Sigmoid colon (tissue), 4 donors: Measurements from ENCODE around the gene CD4.

ENCODE experiments used
- CTCF ChIP-seq, 4 experiments: fragments of 450-650 bp in 3 of 4; fragments of 200-600 bp in 1 of 4; IDR thresholded peaks; one replicate each; pipeline ENCODE4 v1.5.1; 2016 to 2019; ENCODE audit warnings: antibody characterized with exemption in 4 of 4, mild to moderate bottlenecking in 3 of 4, moderate library complexity in 2 of 4
- POLR2AphosphoS5 ChIP-seq, 4 donors: sonication (generic); formaldehyde crosslinking; IDR thresholded peaks; one replicate each; pipeline ENCODE4 v1.6.1; 2017; ENCODE audit warnings: antibody characterized with exemption in 4 of 4

- no peak for TF ChIP-seq CTCF (IDR thresholded peaks at IDR 0.05)
- TF ChIP-seq POLR2AphosphoS5 (IDR thresholded peaks at IDR 0.05): no peak
Measured at GRCh38 chr12:6763380-6763779, 25.9 kb upstream of the CD4 start.
